HL-60/S4 (cell line): ENCODE data around the gene TIGD1.

Experiments
- in situ Hi-C: fragments of 300-500 bp; cut with MboI; formaldehyde crosslinking; loops from 2 replicates; pipeline ENCODE4 v1.14.3; 2022; ENCODE audit warnings: low sequenced_read_pairs

TIGD1 gene

DNA sequence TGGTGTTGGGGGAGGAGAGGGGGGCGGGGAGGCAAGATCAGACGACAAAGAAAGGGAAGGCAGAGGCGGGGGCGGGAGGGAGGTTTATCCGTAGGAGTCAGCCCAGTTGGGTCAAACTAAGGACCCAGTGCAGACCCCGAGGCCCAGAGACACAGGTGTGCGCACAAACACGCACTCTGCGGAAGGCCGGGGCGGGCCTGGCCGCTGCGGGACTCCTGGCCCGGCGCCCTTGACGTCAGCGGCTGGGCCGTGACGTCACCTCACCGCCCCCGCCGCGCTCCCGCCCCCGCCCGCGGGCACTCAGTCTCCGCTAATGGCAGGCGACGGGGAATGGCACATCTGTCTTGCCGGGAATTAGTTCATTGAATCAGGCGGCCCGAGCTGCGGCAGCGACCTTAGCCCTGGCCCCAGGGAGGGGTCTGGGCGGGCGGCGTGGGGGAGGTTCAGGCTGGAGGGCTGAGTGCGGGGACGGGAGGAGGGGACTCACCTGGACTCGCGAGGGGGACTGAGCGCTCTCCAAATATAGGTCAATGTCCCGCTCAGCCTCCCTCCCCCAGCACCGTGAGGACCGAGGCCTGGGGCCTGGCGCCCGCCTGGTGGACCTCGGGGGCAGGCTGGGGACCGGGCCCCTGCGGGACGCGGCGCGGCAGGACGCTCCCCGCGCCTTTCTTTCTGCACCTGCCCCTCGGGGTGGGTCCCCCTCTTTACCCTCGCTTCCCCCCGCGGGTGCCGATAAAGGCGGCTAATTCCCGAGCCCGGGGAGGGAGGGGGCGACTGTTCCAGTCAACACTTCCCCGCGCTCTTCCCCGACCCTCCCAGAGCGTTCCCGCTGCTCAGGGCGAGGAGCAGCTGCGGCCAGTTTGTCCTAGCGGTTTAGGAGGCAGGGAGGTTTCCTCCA lies 47.2 kb downstream of the TIGD1 start:
- in situ Hi-C loops = no loop called here

DNA sequence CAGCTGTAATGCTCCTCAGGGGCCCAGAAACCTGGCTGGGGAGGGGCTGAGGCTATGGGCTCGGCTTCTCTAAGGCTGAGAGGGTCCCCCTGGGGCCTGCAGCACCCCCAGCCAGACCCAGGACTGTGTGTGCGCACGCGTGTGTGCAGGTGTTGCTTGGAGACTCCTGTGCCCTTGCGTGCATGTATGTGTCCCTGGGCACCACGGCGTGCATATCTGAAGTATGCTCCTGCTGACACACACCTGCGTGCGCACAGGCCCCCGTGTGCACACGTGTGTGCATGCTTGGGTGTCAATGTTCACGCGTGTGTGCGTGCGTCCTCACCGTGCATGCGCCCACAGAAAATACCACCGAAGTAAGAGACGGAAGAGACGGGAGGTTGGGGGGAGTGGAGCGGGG lies 47.8 kb downstream of the TIGD1 start:
- in situ Hi-C loops = no loop called here

DNA sequence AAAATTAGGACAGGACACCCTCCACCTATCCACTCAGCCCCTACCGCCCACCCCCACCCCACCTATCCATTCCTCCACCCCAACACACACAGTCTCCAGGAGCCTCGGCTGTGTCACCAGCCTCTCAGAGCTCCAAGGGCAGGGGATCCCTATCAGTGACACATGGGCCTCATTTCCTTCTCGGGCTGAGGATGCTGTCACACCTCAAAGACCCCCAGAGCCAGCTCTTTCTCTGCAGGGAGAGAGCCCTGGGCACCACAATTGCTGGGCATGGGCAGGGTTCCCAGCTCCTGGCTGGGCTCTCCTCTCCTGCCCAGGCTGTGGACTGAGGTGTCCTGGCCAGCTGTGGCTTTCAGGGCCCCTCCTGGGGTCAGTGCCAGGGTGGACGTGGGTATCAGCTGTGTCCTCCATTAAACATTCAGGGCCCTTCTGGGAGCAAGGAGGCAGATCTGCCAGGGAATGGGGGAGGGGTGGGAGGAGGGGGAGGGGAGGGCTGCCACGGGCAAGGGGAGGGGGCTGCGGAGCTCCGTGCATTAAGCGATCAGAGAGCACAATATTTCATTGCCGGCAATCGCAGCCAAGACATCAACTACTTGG lies 48.5 kb downstream of the TIGD1 start:
- in situ Hi-C loops = no loop called here

DNA sequence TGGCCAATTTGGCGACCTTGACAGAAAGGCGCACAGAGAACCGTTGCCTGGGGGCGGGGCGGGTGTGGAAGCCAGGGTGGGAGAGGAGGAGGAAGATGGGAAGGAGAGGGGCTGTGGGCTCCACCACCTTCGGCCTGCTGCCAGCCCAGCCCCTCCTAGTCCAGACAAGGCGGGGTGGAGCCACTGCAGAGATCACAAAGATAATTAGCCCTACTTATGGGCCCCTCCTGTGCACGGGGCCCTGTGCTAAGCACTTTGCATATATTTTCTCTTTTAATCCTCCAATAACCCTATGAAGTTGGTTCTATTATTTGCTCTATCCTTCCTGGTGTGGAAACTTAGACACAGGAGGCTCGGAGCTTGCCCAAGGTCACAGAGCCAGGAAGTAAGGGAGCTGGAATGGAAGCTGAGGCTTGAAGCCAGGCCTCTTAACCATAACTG lies 49.0 kb downstream of the TIGD1 start:
- in situ Hi-C loops = no loop called here

DNA sequence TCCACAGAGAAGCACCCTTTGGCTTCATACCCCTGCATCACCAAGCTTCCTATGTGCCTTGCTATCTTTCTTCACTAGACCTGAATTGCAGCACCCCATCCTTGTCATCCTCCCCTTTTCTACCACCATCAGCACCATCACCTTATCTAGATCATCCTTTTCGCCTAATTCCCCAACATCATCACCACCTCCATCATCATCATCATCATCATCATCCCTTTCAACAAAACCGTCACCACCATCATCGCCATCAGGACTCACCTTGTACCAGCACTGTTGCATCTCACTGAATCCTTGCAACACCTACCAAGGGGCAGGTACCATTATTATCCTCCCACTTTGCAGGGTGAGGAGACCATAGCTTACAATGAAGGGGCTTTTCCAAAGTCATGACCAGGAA lies 51.9 kb downstream of the TIGD1 start:
- in situ Hi-C loops = no loop called here
